ENCODE data around the gene TCFL5.
"Not testable (repeated sequence)": the region's sequence is repeated elsewhere in the genome, so short reads cannot be mapped to it uniquely, and the experiment has no call there.

GRCh38 chr20:62848917-62849316 is 12.7 kb downstream of the TCFL5 start:
- TF ChIP-seq CTCF (IDR thresholded peaks at IDR 0.05); ZFX (IDR thresholded peaks at IDR 0.05; ENCODE audit: borderline replicate concordance): not testable (repeated sequence)
